ENCODE measurements around the gene SARDH.

GRCh38 chr9:133638076-133638475 lies 100.1 kb downstream of the SARDH start:
- TF ChIP-seq CTCF (IDR thresholded peaks at IDR 0.05) (no peak), EP300 (IDR thresholded peaks at IDR 0.05) (no peak), POLR2A (IDR thresholded peaks at IDR 0.05) (no peak)

All from tibial nerve (tissue), 4 donors.